Measurements from ENCODE around the gene INPP4A.

The INPP4A gene

GRCh38 chr2:98537390-98538126, 92.9 kb downstream of the INPP4A start:
- DNase-seq (ENCODE audit: extremely low read depth in 1 of 2, low read depth in 1 of 2) = no peak

- no peak for DNase-seq (ENCODE audit: extremely low read depth in 1 of 2, low read depth in 1 of 2)
Measured at GRCh38 chr2:98538280-98539041, 93.8 kb downstream of the INPP4A start.

DNA sequence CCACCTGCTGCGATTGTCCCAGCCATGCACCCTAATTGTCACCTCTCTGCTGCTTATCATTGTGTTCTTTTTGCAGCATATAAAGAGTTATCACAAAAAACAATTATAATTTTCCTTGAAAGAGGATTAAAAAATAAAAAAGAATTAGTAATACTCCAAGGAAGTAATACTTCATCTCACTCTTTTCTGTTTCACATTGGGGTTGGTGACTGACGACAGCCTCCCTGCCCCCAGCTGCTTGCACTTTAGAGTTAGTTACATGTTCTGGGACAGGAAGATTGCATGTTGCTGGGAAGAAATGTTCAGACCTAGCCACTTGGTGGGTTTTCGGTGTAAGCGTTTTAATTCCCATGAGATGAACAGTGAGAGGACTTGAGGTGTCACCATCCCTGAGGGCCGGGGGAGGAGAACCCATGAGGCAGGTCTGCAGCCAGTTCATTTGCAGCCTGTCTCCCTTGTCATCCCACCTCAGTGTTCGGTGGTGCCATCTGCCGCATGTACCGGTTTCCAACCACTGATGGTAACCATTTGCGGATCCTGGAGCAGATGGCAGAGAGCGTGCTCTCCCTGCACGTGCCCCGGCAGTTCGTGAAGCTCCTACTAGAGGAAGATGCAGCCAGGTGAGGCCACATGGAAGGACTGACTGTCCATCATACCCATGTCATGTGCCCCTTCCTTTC, 94.5 kb downstream of the INPP4A start:
- no peak for DNase-seq (ENCODE audit: extremely low read depth in 1 of 2, low read depth in 1 of 2)

DNA sequence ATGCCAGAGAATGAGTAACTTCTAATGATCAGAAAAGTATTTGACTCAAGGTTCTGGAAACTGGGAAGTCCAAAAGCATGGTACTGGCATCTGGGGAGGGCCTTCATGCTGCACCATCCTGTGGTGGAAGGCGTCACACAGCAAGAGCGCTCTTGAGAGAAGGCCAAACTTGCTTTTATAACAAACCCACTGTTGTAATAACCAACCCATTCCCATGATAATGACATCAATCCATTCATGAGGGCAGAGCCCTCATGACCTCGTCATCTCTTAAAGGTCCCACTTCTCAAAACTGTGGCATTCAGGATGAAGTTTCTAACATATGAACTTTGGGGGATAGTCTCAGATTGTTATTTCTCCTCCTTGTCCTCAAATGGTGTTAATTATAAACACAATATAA, 95.9 kb downstream of the INPP4A start:
- DNase-seq (ENCODE audit: extremely low read depth in 1 of 2, low read depth in 1 of 2) = no peak

DNA sequence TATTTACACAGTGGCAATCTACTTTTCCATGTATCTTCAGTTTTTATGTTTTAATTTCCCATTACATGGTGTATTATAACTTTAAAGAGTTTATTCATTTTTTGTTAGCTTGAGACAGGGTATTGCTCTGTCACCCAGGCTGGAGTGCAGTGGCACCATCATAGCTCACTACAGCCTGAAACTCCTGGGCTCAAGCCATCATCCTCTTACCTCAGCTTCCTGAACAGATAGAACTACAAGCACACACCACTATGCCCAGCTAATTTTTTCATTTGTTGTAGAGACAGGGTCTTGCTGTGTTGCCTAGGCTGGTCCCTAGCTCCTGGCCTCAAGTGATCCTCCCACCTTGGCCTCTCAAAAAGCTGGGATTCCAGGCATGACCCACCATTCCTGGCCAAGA, 96.8 kb downstream of the INPP4A start:
- no peak for DNase-seq (ENCODE audit: extremely low read depth in 1 of 2, low read depth in 1 of 2)

- no peak for DNase-seq (ENCODE audit: extremely low read depth in 1 of 2, low read depth in 1 of 2)
Measured at GRCh38 chr2:98541906-98542305, 97.2 kb downstream of the INPP4A start.

DNA sequence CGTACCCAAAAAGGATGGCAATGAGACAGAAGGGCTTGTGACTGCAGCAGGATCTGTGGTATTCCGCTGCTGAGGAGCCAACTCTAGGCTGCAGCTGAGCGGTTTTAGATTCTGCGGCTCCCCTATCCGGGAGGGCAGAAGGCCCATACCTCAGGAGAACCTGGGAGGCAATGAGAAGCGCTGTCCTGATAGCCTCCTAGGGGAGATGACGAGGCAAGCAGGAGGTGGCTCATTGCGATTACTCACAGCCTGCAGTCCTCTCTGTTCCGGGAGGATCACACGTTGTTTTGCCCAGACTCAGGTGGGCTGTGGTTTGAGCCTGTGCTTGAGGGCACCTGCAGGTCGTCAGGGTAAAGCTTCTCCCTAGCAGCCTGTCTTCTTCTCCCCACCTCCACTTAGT, 98.6 kb downstream of the INPP4A start:
- DNase-seq (ENCODE audit: extremely low read depth in 1 of 2, low read depth in 1 of 2) = no peak

DNA sequence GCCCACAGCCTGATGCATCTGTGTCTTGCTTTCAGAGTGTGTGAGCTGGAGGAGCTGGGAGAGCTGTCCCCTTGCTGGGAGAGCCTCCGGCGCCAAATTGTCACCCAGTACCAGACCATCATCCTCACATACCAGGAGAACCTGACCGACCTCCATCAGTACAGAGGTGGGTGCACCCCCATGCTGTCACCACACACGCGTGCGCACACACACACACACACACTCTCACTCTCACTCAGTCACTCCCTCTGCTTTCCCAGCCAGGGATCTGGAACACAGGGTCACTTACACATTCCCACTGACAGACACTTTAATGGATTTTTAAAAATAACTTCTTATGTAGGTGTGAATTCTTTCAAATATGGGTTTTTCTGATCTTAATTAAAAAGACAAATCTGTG, 99.2 kb downstream of the INPP4A start:
- DNase-seq (ENCODE audit: extremely low read depth in 1 of 2, low read depth in 1 of 2) = no peak

DNA sequence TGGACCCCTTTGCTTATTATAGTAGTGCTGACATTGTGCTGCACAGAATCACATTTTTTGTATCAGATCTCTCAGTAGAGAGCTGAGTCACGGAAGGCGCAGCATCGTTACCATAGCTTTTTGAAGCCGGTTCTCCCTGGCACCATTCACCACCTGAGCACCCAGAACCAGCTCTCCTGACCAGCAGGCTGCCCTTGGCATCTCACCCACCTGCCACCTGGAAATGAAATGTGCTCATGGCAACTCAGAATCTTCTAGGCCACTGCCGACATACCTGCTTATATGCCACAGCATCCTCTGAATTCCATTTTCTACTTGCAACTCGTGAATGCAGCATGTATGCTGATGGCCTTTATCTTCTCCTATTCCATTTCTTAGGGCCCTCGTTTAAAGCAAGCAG, 100.9 kb downstream of the INPP4A start:
- no peak for DNase-seq (ENCODE audit: extremely low read depth in 1 of 2, low read depth in 1 of 2)

- DNase-seq (ENCODE audit: extremely low read depth in 1 of 2, low read depth in 1 of 2) = no peak
Measured at GRCh38 chr2:98546186-98546585, 101.5 kb downstream of the INPP4A start.

DNA sequence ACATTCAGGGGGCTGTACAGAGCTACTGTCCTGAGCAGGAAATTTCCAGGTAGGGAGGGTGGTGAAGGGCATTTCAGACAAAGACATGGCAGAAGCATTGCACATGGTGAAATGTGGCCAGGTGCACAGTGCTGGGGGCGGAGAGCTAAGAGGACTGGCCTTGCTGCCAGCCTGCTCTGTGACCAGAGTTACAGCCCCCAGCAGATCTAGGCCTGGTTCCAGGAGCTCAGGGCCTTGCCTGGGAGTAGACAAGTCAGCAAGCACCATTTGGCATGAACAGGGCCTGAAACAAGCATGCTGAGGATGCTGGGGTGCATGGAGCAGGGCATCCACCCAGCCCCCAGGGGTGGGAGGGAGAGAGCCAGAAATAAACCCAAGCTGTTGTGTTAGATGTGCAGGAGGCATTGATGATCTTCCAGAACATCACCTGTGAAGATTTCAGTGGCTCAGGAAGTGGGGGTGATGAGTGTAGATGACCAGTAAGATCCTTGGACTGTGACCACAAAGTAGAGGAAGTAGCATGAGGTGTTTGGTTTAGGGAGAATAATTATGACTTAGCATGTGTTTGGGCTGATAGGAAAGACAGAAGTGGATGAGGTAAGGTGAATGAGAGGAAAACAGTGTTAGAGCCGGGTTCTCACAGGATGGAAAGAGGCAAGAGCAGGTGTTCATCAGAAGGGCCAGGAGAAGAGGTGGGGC, 102.6 kb downstream of the INPP4A start:
- no peak for DNase-seq (ENCODE audit: extremely low read depth in 1 of 2, low read depth in 1 of 2)

- no peak for DNase-seq (ENCODE audit: extremely low read depth in 1 of 2, low read depth in 1 of 2)
Measured at GRCh38 chr2:98548920-98549818, 104.5 kb downstream of the INPP4A start.

DNA sequence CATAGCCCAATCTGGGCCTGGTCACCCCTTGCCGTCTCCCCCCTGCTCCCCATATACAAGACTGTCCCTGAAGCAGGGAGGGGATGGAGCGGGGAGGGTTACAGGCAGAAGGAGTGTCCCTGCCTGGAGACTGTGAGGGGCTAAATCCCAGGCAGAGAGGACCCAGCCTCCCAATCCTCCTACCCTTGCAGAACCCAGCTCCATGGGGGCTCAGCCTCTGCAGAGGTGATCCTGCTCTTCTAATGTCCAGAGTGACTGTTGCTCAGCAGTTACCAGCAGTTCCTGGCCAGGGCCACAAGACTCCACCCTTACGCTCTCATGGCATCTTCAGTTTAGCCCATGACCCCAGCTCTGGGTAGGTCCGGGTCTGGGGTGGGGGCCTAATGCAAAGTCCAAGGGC, 105.5 kb downstream of the INPP4A start:
- no peak for DNase-seq (ENCODE audit: extremely low read depth in 1 of 2, low read depth in 1 of 2)

- DNase-seq (ENCODE audit: extremely low read depth in 1 of 2, low read depth in 1 of 2) = no peak
Measured at GRCh38 chr2:98551316-98551715, 106.7 kb downstream of the INPP4A start.

DNA sequence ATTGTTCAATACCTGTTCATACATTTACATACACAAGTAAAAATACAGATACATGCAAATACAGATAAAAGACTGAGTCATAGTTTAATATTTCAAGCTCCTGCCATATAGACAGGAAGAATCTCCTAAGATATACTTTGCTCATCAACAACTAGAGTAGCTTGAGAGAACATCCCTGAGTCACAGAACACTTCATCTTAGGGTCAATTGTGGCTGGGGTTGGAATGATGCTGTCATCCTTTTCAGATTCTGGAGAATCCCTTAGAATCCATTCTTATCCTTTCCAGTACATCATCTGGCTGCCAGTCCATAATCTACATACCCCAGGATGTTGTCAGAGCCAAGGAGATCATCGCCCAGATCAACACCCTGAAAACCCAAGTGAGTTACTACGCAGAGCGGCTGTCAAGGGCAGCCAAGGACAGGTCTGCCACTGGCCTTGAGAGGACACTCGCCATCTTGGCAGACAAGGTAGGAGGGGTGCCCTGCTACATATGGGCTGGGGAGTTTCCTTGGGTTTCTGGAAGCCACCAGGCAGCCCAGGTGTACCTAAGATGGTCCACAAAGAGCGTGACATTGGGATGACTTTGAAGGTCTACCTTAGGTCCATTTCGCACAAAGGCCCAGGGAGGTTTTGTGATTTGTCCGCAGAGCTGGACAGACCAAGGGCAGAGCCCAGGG, 108.0 kb downstream of the INPP4A start:
- DNase-seq (ENCODE audit: extremely low read depth in 1 of 2, low read depth in 1 of 2) = no peak

- no peak for DNase-seq (ENCODE audit: extremely low read depth in 1 of 2, low read depth in 1 of 2)
Measured at GRCh38 chr2:98554116-98554861, 109.6 kb downstream of the INPP4A start.

DNA sequence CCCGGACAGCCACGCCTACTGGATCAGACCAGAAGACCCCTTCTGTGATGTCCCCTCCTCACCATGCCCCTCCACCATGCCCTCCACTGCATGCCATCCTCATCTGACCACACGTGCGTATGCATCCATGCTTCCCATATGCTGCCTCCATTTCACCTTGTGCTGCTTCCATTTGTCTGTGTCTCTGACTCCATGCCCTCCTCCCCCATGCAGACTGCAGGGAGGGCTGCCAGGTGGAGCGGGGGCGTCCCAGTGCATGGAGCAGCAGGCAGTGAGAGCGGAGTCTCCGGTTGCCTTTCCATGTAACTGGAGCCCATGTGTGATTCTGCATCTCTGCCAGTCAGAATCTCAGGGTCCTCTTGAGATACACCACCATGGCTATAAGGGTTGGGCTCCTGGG, 111.0 kb downstream of the INPP4A start:
- DNase-seq (ENCODE audit: extremely low read depth in 1 of 2, low read depth in 1 of 2) = no peak

DNA sequence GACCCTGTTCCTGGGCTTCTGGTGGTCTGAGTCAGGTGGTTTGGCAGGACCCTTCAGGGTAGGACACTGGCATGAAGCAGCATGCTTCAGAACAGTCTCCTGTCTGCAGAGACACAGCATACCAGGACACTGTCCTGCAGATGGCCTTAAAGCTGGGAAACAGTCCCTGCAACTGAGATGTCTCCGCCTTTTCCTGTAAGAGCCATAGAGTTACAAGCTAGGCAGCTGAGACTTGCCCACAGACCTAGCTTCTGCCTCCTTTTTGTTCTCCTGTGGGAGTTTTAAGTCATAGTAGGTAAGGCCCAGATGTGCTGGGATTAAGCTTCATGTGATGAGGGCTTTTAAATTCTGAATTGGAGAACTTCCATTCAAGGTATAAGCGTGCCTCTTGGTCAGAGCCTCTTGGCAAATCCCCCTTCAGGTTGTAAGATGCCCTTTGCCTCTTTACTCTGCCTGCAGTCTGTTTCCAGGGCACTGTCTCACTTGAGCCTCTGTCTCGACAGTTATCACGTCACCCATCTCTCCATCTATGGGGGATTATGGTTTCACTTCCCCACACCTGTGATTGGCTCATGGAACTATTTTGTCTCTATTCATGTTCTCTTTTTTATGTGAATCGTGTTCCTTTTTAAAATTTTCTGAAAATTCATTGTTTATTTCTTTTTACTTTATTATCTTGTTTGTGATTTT, 111.8 kb downstream of the INPP4A start:
- DNase-seq (ENCODE audit: extremely low read depth in 1 of 2, low read depth in 1 of 2) = no peak
